Progenitor cell of endocrine pancreas (in vitro differentiated cells): ENCODE results near the gene EEF2K. TPM values are rescaled to one million over a fixed set of nuclear protein-coding genes. Genes with fewer than 3 reads are reported as not detected.

Source experiments
- DNase-seq: peaks from one replicate; pipeline ENCODE4 v3.0.0; 2021; ENCODE audit warnings: low spot score; ENCODE audit not compliant: unreplicated experiment
- H3K27ac Mint-ChIP-seq: 2 replicates; pipeline ENCODE4 v1.8.0; 2021; ENCODE audit warnings: mild to moderate bottlenecking, moderate library complexity, mixed read lengths
- H3K27me3 Mint-ChIP-seq: 2 replicates; pipeline ENCODE4 v1.8.0; 2021; ENCODE audit warnings: mixed read lengths
- H3K36me3 Mint-ChIP-seq: 2 replicates; pipeline ENCODE4 v1.8.0; 2022; ENCODE audit warnings: mixed read lengths; ENCODE audit not compliant: insufficient read depth
- H3K4me1 Mint-ChIP-seq: 2 replicates; pipeline ENCODE4 v1.8.0; 2021; ENCODE audit warnings: low read depth, mixed read lengths
- H3K4me3 Mint-ChIP-seq: 2 replicates; pipeline ENCODE4 v1.8.0; 2021; ENCODE audit warnings: low read depth, mild to moderate bottlenecking, moderate library complexity, mixed read lengths
- H3K9me3 Mint-ChIP-seq: 2 replicates; pipeline ENCODE4 v1.8.0; 2021; ENCODE audit warnings: low read depth, mixed read lengths
- total RNA-seq: library from RNA; stranded (reverse); gene quantifications from 2 replicates; pipeline ENCODE4 v1.2.1, GENCODE V29; 2021
- TF ChIP-seq, protein P1 (sequence below): fragments of 200-600 bp; sonication (generic); IDR thresholded peaks from one replicate; pipeline ENCODE4 v1.5.0; 2021; ENCODE audit warnings: antibody characterized with exemption, mild to moderate bottlenecking; ENCODE audit not compliant: unreplicated experiment

EEF2K gene
- total RNA-seq, 1 donor from 2014 or later, result 15.4 TPM

DNA sequence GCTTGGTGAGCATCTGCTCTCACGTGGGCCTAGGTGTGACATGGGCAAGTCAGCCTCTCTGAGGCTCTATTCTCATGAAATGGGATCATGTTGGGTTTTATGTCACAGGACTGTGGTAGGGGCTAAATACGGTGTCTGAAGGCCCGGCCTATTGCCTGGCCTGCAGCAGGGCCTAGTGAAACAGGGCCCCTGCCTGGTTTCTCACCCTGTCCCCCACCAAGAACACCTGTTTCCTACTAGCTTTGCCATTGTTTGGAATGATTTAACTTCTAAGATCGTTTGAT lies 120.2 kb downstream of the EEF2K start:
- TF ChIP-seq, protein P1, sequence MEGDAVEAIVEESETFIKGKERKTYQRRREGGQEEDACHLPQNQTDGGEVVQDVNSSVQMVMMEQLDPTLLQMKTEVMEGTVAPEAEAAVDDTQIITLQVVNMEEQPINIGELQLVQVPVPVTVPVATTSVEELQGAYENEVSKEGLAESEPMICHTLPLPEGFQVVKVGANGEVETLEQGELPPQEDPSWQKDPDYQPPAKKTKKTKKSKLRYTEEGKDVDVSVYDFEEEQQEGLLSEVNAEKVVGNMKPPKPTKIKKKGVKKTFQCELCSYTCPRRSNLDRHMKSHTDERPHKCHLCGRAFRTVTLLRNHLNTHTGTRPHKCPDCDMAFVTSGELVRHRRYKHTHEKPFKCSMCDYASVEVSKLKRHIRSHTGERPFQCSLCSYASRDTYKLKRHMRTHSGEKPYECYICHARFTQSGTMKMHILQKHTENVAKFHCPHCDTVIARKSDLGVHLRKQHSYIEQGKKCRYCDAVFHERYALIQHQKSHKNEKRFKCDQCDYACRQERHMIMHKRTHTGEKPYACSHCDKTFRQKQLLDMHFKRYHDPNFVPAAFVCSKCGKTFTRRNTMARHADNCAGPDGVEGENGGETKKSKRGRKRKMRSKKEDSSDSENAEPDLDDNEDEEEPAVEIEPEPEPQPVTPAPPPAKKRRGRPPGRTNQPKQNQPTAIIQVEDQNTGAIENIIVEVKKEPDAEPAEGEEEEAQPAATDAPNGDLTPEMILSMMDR, result no peak
- Mint-ChIP-seq H3K27me3 (no peaks in the 10 kb centered on the region), H3K27ac (no peak overlapping the region), H3K36me3 (peaks cover 5% of the 10 kb centered on the region), H3K9me3 (no peaks in the 10 kb centered on the region), H3K4me1 (no peaks in the 10 kb centered on the region), H3K4me3 (no peak overlapping the region)
- DNase-seq, result no peak

DNA sequence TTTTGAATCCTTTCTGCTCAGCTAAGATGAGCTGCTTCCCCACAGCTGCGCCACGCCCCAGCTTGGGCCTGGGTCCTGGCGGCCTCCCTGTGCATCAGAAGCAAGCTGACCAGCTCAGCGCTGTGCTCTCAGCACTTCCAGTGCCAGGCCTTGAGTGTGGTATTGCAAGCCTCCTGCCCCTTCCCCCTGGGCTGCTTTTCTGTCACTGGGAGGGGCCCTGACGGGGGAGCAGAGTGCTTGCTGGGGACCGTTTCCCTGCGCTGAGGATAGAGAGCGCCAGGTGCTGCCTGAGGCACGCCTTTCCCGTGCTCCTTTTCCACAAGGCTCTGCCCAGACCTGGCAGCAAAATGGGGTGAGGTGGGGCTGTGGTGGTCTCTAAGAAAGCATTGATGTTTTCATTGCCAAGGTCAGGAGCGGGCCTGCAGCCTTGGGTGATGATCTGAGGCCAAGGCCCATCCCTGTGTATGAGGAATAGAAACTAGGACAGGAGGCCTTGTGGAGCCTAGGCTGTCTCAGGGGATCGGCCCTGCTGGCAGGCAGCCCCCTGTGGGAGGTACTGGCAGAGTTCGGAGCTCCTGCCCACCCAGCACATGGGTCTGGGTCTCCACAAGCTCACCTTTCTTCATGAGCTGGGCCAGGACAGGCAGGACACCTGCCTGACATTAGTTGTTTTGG lies 120.8 kb downstream of the EEF2K start:
- Mint-ChIP-seq H3K36me3 (peaks cover 11% of the 10 kb centered on the region), H3K4me3 (no peak overlapping the region), H3K27me3 (no peaks in the 10 kb centered on the region), H3K4me1 (no peaks in the 10 kb centered on the region), H3K9me3 (no peaks in the 10 kb centered on the region), H3K27ac (peak overlapping the region; percentile 16)
- TF ChIP-seq, protein P1, result no peak
- no peak for DNase-seq

DNA sequence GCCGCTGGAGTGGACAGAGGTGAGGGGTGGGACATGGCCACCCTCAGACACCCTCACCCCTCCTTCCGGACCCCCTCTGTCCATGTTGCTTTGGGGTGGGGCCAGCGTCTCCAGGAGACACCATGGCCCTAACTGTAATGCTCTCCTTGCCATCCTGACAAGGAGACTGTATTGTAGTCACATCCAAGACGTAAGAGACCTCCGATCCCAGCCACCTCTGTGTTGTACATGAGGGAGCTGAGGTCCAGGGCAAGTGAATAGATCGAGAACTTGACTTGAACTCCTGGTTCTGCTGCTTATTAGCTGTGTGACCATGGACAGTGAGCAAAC lies 121.3 kb downstream of the EEF2K start:
- no peaks in the 10 kb centered on the region for H3K27me3 Mint-ChIP-seq
- TF ChIP-seq, protein P1, result no peak
- no peaks in the 10 kb centered on the region for H3K4me1 Mint-ChIP-seq
- DNase-seq, result no peak
- no peak overlapping the region for H3K4me3 Mint-ChIP-seq
- H3K36me3 Mint-ChIP-seq, result peaks cover 15% of the 10 kb centered on the region
- no peak overlapping the region for H3K27ac Mint-ChIP-seq
- no peaks in the 10 kb centered on the region for H3K9me3 Mint-ChIP-seq

DNA sequence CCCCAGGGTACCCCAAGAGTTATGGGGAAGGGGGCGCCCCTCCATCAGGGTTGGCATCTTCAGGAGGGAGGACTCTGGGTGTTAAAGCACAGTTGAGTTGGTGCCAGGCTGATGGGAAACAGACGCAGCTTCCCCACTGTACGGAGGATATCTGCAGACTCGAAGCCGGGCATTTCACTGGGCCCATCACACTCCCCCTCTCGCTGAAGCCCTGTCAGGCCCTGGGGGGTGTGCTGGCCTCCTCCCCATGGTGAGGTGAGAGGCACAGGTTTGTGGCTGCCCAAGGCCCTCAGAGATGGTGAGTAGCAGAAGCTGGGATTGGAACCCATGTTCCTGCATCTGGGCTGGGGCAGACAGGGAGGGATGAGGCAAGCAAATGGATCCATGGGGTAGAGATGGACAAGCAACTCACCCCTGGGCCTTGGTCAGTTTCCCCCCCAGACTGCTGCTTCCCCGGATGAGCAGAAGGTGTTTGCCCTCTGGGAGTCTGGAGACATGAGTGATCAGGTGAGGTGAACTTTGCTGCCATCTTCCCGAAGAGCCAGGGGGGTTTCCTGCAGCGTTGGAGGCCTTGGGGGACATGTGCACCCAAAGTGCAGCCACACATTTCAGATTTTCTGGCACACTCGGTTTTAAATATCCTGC lies 122.1 kb downstream of the EEF2K start:
- Mint-ChIP-seq H3K36me3 (peaks cover 18% of the 10 kb centered on the region), H3K27me3 (no peaks in the 10 kb centered on the region), H3K4me1 (no peaks in the 10 kb centered on the region), H3K4me3 (no peak overlapping the region), H3K27ac (no peak overlapping the region), H3K9me3 (no peaks in the 10 kb centered on the region)
- TF ChIP-seq, protein P1, result no peak
- DNase-seq, result no peak

DNA sequence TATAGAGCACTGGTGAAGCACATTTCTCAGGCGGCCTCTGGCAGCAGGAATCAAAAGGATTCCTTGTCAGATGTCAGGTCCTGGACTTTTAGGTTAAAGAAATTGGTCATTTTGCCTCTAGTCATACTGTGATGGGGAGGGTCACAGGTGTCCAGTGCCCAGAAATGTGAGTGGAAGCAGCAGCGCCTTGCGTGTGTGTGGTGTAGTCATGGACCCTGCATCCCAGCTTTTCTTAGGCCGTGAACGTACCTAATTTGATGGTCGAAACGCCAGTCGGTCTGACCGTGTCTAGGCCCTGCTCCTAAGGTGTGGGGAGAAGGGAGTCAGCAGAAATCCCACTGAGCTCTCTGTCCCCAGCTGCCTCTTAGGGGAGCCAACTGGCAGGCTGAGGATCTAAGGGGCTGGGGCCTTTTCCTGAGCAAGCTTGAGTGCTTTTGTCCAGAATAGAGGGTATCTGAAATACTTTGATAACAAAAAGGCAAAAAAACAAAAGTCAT lies 123.2 kb downstream of the EEF2K start:
- DNase-seq, result no peak
- no peaks in the 10 kb centered on the region for H3K27me3 Mint-ChIP-seq
- no peak overlapping the region for H3K4me3 Mint-ChIP-seq
- TF ChIP-seq, protein P1, result no peak
- H3K36me3 Mint-ChIP-seq, result peaks cover 23% of the 10 kb centered on the region
- H3K27ac Mint-ChIP-seq, result no peak overlapping the region
- no peaks in the 10 kb centered on the region for H3K4me1 Mint-ChIP-seq
- H3K9me3 Mint-ChIP-seq, result no peaks in the 10 kb centered on the region
